Colon (tissue), 2 donors: ENCODE data around the gene SYNDIG1.

Experiments
- FAIRE-seq: peaks from 2 replicates; lab custom pipeline; 2012; peaks lifted over from hg19 to GRCh38; lab: Jason Lieb, UNC
- donor health status: control.
- donor health status: control.

The SYNDIG1 gene

GRCh38 chr20:24697411-24697810 is 228.0 kb downstream of the SYNDIG1 start:
- no peak for FAIRE-seq

DNA sequence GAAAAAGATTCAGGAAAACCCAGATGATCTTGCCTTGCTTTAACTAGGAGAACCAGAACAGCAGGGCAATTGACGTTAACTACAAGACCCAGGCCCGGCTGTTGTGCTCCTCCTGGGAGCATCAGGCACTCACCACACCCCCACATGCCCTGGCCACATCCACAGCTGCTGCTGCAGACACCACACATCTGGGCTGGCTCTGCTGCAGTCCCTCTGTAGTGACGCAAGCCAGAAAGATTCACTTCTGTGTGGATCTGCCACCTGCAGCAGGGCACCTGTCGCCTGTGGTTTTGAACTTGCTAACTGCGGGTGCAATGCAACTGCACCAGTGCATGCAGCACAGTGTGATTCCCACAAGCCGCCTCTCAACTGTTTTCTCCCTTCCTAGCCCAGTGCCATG is 228.8 kb downstream of the SYNDIG1 start:
- FAIRE-seq, result no peak

DNA sequence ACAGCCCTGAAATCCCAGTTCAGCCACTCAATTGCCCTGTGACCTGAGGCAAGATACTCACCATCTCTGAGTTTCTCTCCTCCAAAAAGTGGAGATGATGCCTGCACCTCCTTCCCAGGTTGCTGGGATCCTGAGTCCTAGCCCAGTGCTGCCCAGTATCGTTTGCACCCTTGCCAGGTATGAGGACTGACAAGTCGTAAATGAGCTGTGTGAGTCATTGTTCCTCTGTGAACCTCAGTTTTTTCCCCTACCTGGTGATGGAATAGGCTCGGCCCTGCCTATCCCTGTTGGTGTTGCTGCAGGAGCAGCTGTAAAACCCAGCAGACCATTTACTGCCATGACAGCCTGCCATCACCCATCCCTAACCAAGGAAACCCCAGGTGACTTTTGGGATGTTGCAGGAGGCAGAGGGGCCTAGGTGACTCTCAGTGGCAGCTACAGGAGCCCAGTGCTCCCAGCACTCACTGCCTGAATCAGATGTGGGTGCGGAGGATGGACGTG is 229.3 kb downstream of the SYNDIG1 start:
- no peak for FAIRE-seq

GRCh38 chr20:24699321-24700165 is 230.1 kb downstream of the SYNDIG1 start:
- no peak for FAIRE-seq

GRCh38 chr20:24700166-24700860 is 230.9 kb downstream of the SYNDIG1 start:
- FAIRE-seq, result no peak

- no peak for FAIRE-seq
These were observed 231.6 kb downstream of the SYNDIG1 start for GRCh38 chr20:24701027-24701426.

DNA sequence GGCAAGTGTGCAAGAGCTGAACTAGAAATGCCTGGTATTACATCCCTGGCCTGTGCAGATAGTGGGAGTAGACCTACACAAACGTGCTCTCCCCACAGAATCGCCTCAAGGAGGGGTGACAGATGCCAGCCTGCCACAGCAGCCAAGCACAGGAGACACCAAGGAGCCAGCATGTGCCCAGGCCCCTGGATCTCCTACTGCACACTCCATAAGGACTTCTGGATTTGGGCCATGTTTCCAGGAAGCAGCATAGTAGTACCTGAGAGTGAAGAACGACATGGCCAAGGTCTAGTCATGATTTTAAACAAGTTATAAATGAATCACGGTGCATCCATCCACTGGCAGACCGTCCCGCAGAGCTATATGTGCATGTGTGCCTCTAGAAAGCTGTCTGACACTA is 232.2 kb downstream of the SYNDIG1 start:
- no peak for FAIRE-seq

- no peak for FAIRE-seq
These were observed 233.3 kb downstream of the SYNDIG1 start for GRCh38 chr20:24702501-24703283.

GRCh38 chr20:24703284-24703610 is 233.8 kb downstream of the SYNDIG1 start:
- FAIRE-seq, result no peak

DNA sequence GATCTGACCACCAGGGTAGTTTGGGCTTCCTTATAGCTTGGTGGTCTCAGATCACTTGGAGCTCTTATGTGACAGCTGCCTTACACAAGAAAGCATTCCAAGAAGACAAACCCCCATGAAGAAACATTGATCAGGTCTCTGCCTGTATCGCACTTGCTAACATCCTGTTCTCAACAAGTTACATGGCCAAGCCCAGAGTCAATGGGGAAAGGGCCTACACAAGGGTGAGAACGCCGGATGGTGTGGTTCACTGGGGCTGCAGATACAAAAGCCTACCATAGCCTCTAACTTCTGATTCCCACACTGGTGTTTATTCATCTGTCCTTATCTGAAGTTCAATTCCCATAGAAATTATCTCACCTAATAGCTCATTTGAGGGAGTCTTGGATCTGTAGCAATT is 235.5 kb downstream of the SYNDIG1 start:
- FAIRE-seq, result no peak

DNA sequence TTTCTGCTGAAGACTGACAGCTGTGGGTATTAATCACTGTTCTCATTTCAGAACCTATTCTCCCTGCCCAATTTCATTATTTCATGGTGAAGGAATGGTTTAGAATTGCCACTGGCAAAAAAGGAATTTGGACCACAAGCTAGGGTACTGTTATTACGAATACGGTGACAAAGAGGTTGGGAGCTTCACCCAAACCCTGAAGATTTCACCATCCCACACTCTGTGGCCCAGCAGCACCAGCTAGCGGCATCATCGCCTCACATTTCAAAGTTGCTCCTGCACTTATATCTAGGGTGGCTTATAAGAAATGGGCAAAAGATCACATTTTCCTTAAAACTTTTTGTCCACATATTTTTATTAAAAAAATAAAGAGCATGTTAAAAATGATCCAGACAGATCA is 236.1 kb downstream of the SYNDIG1 start:
- no peak for FAIRE-seq

- no peak for FAIRE-seq
These were observed 239.2 kb downstream of the SYNDIG1 start for GRCh38 chr20:24708411-24709295.
